GM12878 (cell line): ENCODE data around the gene AAGAB. TPM values are rescaled to one million over a fixed set of nuclear protein-coding genes. Genes with fewer than 3 reads are reported as not detected.

Experiments used
- ATAC-seq: fragments of 200-7000 bp; cut with Tn5 transposase; 3 replicates; pipeline ENCODE4 v1.9.1; 2020; ENCODE audit warnings: mild to moderate bottlenecking, moderate library complexity
- BruUV-seq: library from RNA; stranded (reverse); fragments of 400-500 nt; replicated peaks from 2 replicates; lab custom pipeline; 2021; lab: Mats Ljungman, UMichigan
- CTCF ChIA-PET: fragments of 300-600 bp; sonication (Branson Sonifier 250); formaldehyde crosslinking; extraction: SDS; loops from one replicate; lab custom pipeline; 2021; ENCODE audit warnings: inconsistent platforms; lab: Yijun Ruan, JAX
- POLR2A ChIA-PET: fragments of 350-600 bp; formaldehyde crosslinking; extraction: SDS; loops from one replicate; lab custom pipeline; 2021; ENCODE audit warnings: inconsistent platforms; lab: Charles Lee
- RAD21 ChIA-PET: fragments of 300-600 bp; sonication (Branson Sonifier 250); formaldehyde crosslinking; loops from one replicate; lab custom pipeline; 2023; ENCODE audit warnings: antibody characterized with exemption; ENCODE audit not compliant: unreplicated experiment; lab: Charles Lee
- SMC1A ChIA-PET: fragments of 300-600 bp; sonication (Branson Sonifier 250); formaldehyde crosslinking; loops from one replicate; lab custom pipeline; 2023; ENCODE audit not compliant: unreplicated experiment, uncharacterized antibody; lab: Charles Lee
- DNase-seq: peaks from one replicate; pipeline ENCODE4 v3.0.0-alpha.2; 2011; ENCODE audit warnings: low read depth, low spot score
- FAIRE-seq: peaks from 3 replicates; lab custom pipeline; 2011; peaks lifted over from hg19 to GRCh38; lab: Jason Lieb, UNC
- H2AFZ ChIP-seq: 2 replicates; pipeline ENCODE4 v1.6.0; 2011; ENCODE audit warnings: low read depth, low read length, control low read depth; ENCODE audit not compliant: control insufficient read depth
- H3K27ac ChIP-seq: 2 replicates; pipeline ENCODE4 v1.5.1; 2011; ENCODE audit warnings: control low read depth; ENCODE audit not compliant: control insufficient read depth, insufficient read depth
- H3K27me3 ChIP-seq, 2 experiments: replicated peaks in 1 of 2; 2 replicates each; pipeline versions ENCODE4 v1.6.0 to v1.6.1; 2011; ENCODE audit warnings: low read length in 1 of 2; ENCODE audit not compliant: control insufficient read depth in 2 of 2, insufficient read depth in 2 of 2
- H3K36me3 ChIP-seq, 2 experiments: 2 replicates each; pipeline ENCODE4 v1.5.1; 2011; ENCODE audit warnings: low read length in 1 of 2; ENCODE audit not compliant: control insufficient read depth in 2 of 2, insufficient read depth in 2 of 2
- H3K4me1 ChIP-seq: 2 replicates; pipeline ENCODE4 v1.6.1; 2011; ENCODE audit warnings: mild to moderate bottlenecking, low read length, moderate library complexity, mixed read lengths; ENCODE audit not compliant: control insufficient read depth, insufficient read depth
- H3K4me2 ChIP-seq: 2 replicates; pipeline ENCODE4 v1.6.0; 2011; ENCODE audit warnings: control low read depth; ENCODE audit not compliant: control insufficient read depth, insufficient read depth
- H3K4me3 ChIP-seq: fragments of 200-600 bp; sonication (generic); 2 replicates; pipeline ENCODE4 v1.5.1; 2016
- H3K79me2 ChIP-seq: 2 replicates; pipeline ENCODE4 v1.6.0; 2011; ENCODE audit warnings: low read length; ENCODE audit not compliant: control insufficient read depth, insufficient read depth
- H3K9ac ChIP-seq: 2 replicates; pipeline ENCODE4 v1.8.0; 2011; ENCODE audit warnings: low read length, control low read depth, mixed read lengths; ENCODE audit not compliant: control insufficient read depth, insufficient read depth
- H3K9me3 ChIP-seq: replicated peaks from 3 replicates; pipeline ENCODE4 v1.5.1; 2011; ENCODE audit warnings: mild to moderate bottlenecking, low read length; ENCODE audit not compliant: control insufficient read depth, insufficient read depth
- H4K20me1 ChIP-seq: 2 replicates; pipeline ENCODE4 v1.6.0; 2011; ENCODE audit not compliant: control insufficient read depth, insufficient read depth
- KLF5 ChIP-seq: fragments of 450-650 bp; IDR thresholded peaks from 2 replicates; pipeline ENCODE4 v1.6.1; 2014; ENCODE audit warnings: mild to moderate bottlenecking; ENCODE audit not compliant: partially characterized antibody
- NFYB ChIP-seq: IDR thresholded peaks from 2 replicates; pipeline ENCODE4 v1.6.1; 2011; ENCODE audit warnings: low read depth, mild to moderate bottlenecking, low read length, improper control_type of control experiment, moderate library complexity; ENCODE audit not compliant: insufficient read depth
- SMC3 ChIP-seq: IDR thresholded peaks from 2 replicates; pipeline ENCODE4 v1.6.1; 2011; ENCODE audit warnings: low read length, improper control_type of control experiment, borderline replicate concordance
- SPI1 ChIP-seq: IDR thresholded peaks from 2 replicates; pipeline ENCODE4 v1.6.1; 2011; ENCODE audit warnings: low read depth, mild to moderate bottlenecking, low read length, moderate library complexity, borderline replicate concordance; ENCODE audit not compliant: insufficient read depth
- TBL1XR1 ChIP-seq: IDR thresholded peaks from 2 replicates; pipeline ENCODE4 v1.6.1; 2012; ENCODE audit warnings: low read depth, low read length, improper control_type of control experiment
- TCF7 ChIP-seq: IDR thresholded peaks from 2 replicates; pipeline ENCODE4 v1.6.1; 2014; ENCODE audit warnings: antibody characterized with exemption, borderline replicate concordance
- whole genome bisulfite sequencing: methylation state at CpG from one replicate; pipeline ENCODE4 v1.1.6; 2016; ENCODE audit warnings: low lambda C conversion rate; ENCODE audit not compliant: insufficient replicate concordance, insufficient coverage; ENCODE audit errors: missing lambda C conversion rate; 5-methylcytosine and 5-hydroxymethylcytosine counted together
- in situ Hi-C: fragments of 300-500 bp; cut with MboI; formaldehyde crosslinking; loops from 9 replicates; pipeline ENCODE4 v1.14.3; 2018; ENCODE audit warnings: mixed read lengths
- intact Hi-C: fragments of 100-400 bp; cut with micrococcal nuclease; formaldehyde crosslinking; loops from one replicate; pipeline ENCODE4 v1.14.2; 2022; ENCODE audit not compliant: unreplicated experiment
- polyA plus RNA-seq, 11 experiments: library from polyadenylated mRNA; depleted of rRNA in 4 of 11; unstranded in 6 of 11; stranded (reverse) in 5 of 11; fragments of >200 nt; fragmentation: Nextera tagmentation in 4 of 11; fragmentation: Illumina TruSeq in 1 of 11; extraction: Ambion mirVana in 4 of 11; extraction: Trizol in 1 of 11; gene quantifications; 1 replicate in 1 of 11; 2 replicates in 10 of 11; pipeline versions ENCODE4 v1.2.1 to v1.2.3, GENCODE V29; 2011 to 2016; ENCODE audit warnings: inconsistent platforms in 2 of 11, missing spikeins in 2 of 11, low read depth in 1 of 11
- total RNA-seq, 4 experiments: library from RNA; depleted of rRNA in 3 of 4; stranded (reverse); fragments of >200 nt in 3 of 4; fragmentation: Illumina TruSeq in 1 of 4; extraction: Trizol in 1 of 4; gene quantifications; 2 replicates each; pipeline versions ENCODE4 v1.2.1 to v1.2.3, GENCODE V29; 2013 to 2021
- TF ChIP-seq, protein P1 (sequence below): IDR thresholded peaks from 2 replicates; pipeline ENCODE4 v1.6.1; 2012; ENCODE audit warnings: improper control_type of control experiment, low read depth, low read length; ENCODE audit not compliant: insufficient replicate concordance
- TF ChIP-seq, protein P2 (sequence below): IDR thresholded peaks from 2 replicates; pipeline ENCODE4 v1.6.1; 2011; ENCODE audit warnings: low read depth, low read length, improper control_type of control experiment, borderline replicate concordance
- TF ChIP-seq, protein P3 (sequence below): IDR thresholded peaks from 2 replicates; pipeline ENCODE4 v1.6.1; 2012; ENCODE audit warnings: low read depth, low read length, improper control_type of control experiment

AAGAB gene
- total and polyA plus RNA-seq, 10 of the 15 experiments (the other 5 are each of a cell fraction or from before 2014, with no cell fraction given): 11.4 to 62.3 (median 38.0) TPM

DNA sequence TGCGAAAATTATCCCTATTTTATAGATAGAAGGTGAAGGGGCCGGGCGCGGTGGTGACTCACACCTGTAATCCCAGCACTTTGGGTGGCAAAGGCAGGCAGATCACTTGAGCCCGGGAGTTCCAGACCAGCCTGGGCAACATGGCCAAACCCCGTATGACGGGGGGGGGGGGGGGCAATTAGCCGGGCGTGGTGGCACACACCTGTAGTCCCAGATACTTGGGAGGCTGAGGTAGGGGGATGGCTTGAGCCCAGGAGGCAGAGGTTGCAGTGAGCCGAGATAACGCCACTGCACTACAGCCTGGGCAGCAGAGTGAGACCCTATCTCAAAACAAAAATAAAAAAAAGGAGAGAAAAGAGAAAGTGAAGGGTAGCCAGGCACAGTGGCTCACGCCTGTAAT lies 1.4 kb downstream of the AAGAB start:
- no peak for DNase-seq
- no peak overlapping the region for H3K27ac ChIP-seq
- CTCF ChIA-PET: no interaction called here
- TF ChIP-seq KLF5 (no peak), NFYB (no peak)
- TF ChIP-seq, all 136 proteins: peak for 0
- Histone ChIP-seq H2AFZ (no peak overlapping the region), H4K20me1 (no peaks in the 10 kb centered on the region), H3K9me3 (no peaks in the 10 kb centered on the region), H3K4me3 (peak overlapping the region; percentile 84), H3K9ac (no peak overlapping the region), H3K4me2 (peak overlapping the region; percentile 87), H3K36me3 (no peaks in the 10 kb centered on the region), H3K79me2 (peaks cover 25% of the 10 kb centered on the region), H3K27me3 (no peaks in the 10 kb centered on the region), H3K4me1 (no peaks in the 10 kb centered on the region)
- intact Hi-C loops (loop anchor here (5.0 kb wide), 1 partner anchor 309 kb away; no protein-coding TSS in a partner anchor), in situ Hi-C loops (no loop called here)
- ChIA-PET POLR2A (interaction anchor here (1.4 kb wide), 1 partner anchor 50 kb away, joined by 3 read pairs; no protein-coding TSS in a partner anchor), RAD21 (no interaction called here), SMC1A (interaction anchor here (2.5 kb wide), 1 partner anchor 13 kb away, joined by 9 read pairs; no protein-coding TSS in a partner anchor)
- no peak for FAIRE-seq
- WGBS: 95% methylated on average over 11 of the region's 12 CpGs
- ATAC-seq: no peak
- no TSS peak for BruUV-seq

DNA sequence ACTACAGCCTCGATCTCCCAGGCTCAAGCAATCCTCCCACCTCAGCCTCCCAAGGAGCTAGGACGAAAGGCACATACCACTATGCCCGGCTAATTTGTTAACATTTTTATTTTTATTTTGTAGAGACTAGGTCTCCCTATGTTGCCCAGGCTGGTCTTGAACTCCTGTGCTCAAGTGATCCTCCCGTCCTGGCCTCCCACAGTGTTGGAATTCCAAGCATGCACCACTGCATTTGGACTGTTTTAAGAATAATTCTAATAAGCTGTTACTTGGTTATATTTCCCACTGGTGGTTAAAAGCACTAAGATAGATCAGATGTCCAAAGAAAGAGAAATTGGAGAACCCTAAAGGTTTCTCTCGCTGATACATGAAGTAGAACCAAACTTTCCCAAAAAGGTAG lies 3.1 kb downstream of the AAGAB start:
- ChIA-PET POLR2A (no interaction called here), RAD21 (no interaction called here), SMC1A (interaction anchor here (2.5 kb wide), 1 partner anchor 11 kb away, joined by 11 read pairs; no protein-coding TSS in a partner anchor), CTCF (interaction anchor here (0.6 to 2.1 kb wide), 3 partner anchors 22 to 305 kb away, joined by 3 to 5 read pairs (median 3); no protein-coding TSS in a partner anchor)
- WGBS: 92% methylated on average over 5 of the region's 5 CpGs
- in situ Hi-C loops: no loop called here
- Histone ChIP-seq H3K27me3 (no peaks in the 10 kb centered on the region), H2AFZ (no peak overlapping the region), H3K9ac (no peak overlapping the region), H3K79me2 (peaks cover 25% of the 10 kb centered on the region), H3K27ac (no peak overlapping the region), H3K4me3 (no peak overlapping the region), H3K36me3 (no peaks in the 10 kb centered on the region; a peak in 1 of 4 replicates), H3K4me1 (no peaks in the 10 kb centered on the region), H4K20me1 (no peaks in the 10 kb centered on the region), H3K4me2 (no peak overlapping the region), H3K9me3 (peaks cover 3% of the 10 kb centered on the region; the same call in 2 of the 3 replicates)
- intact Hi-C loops: loop anchor here (5.0 kb wide), 1 partner anchor 311 kb away; no protein-coding TSS in a partner anchor
- FAIRE-seq: no peak
- BruUV-seq: no TSS peak
- DNase-seq: no peak
- ATAC-seq: no peak
- TF ChIP-seq TCF7 (no peak), SPI1 (no peak), TBL1XR1 (no peak), SMC3 (no peak)
- TF ChIP-seq, protein P1, sequence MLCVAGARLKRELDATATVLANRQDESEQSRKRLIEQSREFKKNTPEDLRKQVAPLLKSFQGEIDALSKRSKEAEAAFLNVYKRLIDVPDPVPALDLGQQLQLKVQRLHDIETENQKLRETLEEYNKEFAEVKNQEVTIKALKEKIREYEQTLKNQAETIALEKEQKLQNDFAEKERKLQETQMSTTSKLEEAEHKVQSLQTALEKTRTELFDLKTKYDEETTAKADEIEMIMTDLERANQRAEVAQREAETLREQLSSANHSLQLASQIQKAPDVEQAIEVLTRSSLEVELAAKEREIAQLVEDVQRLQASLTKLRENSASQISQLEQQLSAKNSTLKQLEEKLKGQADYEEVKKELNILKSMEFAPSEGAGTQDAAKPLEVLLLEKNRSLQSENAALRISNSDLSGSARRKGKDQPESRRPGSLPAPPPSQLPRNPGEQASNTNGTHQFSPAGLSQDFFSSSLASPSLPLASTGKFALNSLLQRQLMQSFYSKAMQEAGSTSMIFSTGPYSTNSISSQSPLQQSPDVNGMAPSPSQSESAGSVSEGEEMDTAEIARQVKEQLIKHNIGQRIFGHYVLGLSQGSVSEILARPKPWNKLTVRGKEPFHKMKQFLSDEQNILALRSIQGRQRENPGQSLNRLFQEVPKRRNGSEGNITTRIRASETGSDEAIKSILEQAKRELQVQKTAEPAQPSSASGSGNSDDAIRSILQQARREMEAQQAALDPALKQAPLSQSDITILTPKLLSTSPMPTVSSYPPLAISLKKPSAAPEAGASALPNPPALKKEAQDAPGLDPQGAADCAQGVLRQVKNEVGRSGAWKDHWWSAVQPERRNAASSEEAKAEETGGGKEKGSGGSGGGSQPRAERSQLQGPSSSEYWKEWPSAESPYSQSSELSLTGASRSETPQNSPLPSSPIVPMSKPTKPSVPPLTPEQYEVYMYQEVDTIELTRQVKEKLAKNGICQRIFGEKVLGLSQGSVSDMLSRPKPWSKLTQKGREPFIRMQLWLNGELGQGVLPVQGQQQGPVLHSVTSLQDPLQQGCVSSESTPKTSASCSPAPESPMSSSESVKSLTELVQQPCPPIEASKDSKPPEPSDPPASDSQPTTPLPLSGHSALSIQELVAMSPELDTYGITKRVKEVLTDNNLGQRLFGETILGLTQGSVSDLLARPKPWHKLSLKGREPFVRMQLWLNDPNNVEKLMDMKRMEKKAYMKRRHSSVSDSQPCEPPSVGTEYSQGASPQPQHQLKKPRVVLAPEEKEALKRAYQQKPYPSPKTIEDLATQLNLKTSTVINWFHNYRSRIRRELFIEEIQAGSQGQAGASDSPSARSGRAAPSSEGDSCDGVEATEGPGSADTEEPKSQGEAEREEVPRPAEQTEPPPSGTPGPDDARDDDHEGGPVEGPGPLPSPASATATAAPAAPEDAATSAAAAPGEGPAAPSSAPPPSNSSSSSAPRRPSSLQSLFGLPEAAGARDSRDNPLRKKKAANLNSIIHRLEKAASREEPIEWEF: no peak
- TF ChIP-seq, protein P2, sequence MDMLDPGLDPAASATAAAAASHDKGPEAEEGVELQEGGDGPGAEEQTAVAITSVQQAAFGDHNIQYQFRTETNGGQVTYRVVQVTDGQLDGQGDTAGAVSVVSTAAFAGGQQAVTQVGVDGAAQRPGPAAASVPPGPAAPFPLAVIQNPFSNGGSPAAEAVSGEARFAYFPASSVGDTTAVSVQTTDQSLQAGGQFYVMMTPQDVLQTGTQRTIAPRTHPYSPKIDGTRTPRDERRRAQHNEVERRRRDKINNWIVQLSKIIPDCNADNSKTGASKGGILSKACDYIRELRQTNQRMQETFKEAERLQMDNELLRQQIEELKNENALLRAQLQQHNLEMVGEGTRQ: no peak
- TF ChIP-seq, protein P3, sequence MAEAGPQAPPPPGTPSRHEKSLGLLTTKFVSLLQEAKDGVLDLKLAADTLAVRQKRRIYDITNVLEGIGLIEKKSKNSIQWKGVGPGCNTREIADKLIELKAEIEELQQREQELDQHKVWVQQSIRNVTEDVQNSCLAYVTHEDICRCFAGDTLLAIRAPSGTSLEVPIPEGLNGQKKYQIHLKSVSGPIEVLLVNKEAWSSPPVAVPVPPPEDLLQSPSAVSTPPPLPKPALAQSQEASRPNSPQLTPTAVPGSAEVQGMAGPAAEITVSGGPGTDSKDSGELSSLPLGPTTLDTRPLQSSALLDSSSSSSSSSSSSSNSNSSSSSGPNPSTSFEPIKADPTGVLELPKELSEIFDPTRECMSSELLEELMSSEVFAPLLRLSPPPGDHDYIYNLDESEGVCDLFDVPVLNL: no peak
